GM13976 (cell line): ENCODE results near the gene KISS1.

ENCODE experiments used
- DNase-seq: peaks from one replicate; pipeline ENCODE4 v3.0.0; 2012; ENCODE audit warnings: low spot score
- in situ Hi-C: fragments of 300-500 bp; cut with MboI; formaldehyde crosslinking; loops from one replicate; pipeline ENCODE4 v1.12.0; 2022; ENCODE audit warnings: low sequenced_read_pairs, mixed read lengths, inconsistent platforms; ENCODE audit not compliant: unreplicated experiment
- TF ChIP-seq, protein P1 (sequence below): IDR thresholded peaks from 2 replicates; pipeline ENCODE4 v1.5.1; 2012; ENCODE audit warnings: borderline replicate concordance, mild to moderate bottlenecking; ENCODE audit not compliant: insufficient read depth; ENCODE audit errors: extremely low read depth, missing control alignments, control extremely low read depth

Gene KISS1

DNA sequence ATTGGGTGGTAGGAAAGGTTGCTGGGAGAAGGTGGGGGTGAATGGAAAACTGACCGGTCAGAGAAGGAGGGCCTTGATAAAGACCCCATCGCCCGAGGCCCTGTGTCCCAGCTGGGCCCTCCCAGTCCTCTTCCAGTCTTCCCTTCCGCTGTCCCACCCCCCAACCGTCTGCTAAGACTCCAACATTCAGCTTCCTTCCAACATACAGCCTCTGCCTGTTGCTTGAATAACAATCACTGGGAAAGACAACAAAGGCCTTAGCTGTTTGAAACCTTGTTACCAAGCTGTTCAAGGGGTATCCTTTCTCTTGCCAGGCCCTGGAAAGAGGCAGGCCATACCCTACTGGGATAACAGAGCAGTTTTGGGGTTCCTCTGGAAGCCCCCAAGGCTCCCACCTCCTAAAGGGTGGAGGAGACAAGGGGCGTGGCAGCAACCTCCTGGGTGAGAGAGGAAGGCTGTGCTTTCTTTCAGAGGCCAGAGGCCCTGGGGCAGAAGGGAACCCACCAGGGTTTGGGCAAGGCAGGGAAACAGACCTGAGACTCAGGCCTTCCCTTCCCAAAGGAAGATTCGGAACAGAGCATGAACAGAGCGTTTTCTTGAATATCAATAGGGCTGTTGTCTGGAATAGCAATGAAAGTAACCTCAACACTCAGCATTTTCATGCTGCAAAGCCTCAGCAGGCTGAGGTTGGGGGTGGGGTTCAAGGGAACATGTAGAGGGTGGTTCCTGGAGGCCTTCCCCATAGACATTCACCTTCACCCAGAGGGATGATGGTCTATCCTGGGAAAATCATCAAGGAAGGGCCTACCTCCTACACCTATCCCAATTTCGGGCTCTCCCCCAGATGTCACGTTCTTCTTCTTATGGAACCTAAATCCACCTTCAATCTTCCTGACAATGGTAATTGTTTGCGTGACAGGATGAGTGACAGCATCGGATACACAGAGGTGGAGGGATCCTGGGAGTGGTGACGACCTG, 48.6 kb downstream of the KISS1 start:
- in situ Hi-C loops, result no loop called here
- DNase-seq, result no peak
- TF ChIP-seq, protein P1, sequence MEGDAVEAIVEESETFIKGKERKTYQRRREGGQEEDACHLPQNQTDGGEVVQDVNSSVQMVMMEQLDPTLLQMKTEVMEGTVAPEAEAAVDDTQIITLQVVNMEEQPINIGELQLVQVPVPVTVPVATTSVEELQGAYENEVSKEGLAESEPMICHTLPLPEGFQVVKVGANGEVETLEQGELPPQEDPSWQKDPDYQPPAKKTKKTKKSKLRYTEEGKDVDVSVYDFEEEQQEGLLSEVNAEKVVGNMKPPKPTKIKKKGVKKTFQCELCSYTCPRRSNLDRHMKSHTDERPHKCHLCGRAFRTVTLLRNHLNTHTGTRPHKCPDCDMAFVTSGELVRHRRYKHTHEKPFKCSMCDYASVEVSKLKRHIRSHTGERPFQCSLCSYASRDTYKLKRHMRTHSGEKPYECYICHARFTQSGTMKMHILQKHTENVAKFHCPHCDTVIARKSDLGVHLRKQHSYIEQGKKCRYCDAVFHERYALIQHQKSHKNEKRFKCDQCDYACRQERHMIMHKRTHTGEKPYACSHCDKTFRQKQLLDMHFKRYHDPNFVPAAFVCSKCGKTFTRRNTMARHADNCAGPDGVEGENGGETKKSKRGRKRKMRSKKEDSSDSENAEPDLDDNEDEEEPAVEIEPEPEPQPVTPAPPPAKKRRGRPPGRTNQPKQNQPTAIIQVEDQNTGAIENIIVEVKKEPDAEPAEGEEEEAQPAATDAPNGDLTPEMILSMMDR, result no peak

DNA sequence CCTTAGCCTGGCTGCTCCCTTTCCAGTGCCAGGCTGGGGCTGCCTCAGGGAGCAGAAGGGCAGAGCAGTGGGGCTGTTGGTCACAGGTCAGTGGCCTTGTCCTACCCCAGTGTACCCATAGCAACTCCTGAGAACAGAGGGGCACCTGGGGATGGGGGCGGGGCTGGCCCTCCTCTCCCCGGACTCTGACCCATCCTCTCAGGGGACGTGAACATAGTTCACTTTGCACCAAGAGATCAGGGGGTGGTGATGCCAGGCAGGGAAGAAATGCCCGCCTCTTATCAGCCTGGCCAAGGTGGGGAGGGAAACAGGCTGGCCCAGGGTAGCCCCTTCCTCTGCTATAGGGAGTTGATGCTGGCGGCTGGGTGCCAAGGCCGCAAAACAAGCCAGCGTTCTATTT, 49.3 kb downstream of the KISS1 start:
- in situ Hi-C loops, result no loop called here
- no peak for DNase-seq
- TF ChIP-seq, protein P1, result no peak

DNA sequence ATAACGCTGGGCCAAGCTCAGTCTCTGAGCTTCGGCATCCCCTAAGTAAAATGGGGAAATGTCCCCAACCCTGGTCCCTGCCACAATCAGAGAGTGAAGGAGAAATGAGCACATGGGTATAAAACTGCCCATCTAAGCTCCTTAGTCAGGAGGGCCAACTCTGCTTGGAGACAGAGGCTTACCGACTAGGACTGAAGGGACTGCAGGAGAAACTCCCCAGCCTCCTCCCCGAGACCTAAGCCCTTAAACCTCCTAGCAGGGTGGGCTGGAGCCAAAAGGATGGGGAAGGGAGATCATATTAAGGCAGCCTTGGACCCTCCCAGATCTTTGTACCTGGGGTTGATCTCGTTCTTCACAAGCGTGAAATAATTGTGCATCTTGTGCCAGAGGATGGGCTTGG, 50.0 kb downstream of the KISS1 start:
- in situ Hi-C loops, result no loop called here
- TF ChIP-seq, protein P1, result no peak
- no peak for DNase-seq

DNA sequence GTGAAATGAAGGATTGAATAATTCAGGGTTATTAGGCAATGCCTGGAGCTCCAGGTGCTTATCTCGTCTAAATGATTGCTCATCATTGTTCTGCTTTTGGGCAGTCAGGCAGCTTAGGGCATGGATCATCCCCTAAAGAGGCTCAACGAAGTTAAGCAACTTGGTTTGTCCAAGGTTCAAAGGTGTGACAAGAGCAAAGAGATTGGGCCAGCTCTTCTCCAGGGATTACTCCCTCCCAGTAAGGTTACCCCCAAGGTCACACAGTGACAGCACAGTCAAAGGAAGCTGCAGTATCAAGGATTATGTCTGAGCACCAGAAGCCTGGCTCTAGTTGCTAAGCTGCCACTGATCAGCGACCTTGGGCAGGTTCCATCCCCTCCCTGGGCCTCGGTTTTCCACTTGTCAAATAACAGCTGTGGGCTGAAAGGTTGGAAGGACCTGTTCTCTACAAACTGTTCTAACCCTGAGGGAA, 51.2 kb downstream of the KISS1 start:
- no peak for DNase-seq
- TF ChIP-seq, protein P1, result no peak
- in situ Hi-C loops, result no loop called here

DNA sequence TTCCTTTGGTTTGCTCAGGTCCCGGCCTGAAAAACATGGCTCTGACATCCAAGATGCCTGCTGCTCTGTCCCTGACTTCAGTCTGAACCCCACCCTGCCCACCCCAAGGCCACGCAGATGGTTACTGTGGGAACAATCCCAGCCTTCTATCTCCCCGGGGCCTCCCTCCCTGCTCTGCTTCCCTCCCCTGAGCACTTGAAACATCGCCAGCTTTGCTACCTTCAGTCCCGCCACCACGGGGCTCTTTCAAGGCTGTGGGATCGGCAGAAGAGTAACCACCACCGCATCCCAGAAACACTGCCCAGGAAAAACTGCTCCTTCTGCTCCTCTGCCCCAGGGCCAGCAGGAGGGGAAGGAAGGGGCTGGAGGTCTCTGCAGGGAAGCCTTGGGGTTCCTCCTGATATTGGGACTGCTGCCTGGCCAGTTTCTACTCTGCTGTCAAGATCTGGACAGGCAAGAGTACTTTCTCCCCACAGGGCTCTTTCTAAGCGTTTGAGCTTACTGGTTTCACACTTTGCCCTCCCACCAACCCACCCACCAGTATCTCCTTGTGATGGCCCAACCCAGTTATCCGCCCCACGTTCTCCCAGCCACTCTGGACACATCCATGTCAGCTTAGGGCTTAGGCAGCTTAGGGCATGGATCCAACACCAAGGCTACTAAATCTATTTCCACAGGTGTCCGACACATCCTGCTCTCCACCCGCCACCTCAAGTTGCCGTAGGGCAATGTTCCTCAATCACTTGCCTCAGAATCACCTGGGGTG, 52.8 kb downstream of the KISS1 start:
- TF ChIP-seq, protein P1, result no peak
- in situ Hi-C loops, result no loop called here
- no peak for DNase-seq

DNA sequence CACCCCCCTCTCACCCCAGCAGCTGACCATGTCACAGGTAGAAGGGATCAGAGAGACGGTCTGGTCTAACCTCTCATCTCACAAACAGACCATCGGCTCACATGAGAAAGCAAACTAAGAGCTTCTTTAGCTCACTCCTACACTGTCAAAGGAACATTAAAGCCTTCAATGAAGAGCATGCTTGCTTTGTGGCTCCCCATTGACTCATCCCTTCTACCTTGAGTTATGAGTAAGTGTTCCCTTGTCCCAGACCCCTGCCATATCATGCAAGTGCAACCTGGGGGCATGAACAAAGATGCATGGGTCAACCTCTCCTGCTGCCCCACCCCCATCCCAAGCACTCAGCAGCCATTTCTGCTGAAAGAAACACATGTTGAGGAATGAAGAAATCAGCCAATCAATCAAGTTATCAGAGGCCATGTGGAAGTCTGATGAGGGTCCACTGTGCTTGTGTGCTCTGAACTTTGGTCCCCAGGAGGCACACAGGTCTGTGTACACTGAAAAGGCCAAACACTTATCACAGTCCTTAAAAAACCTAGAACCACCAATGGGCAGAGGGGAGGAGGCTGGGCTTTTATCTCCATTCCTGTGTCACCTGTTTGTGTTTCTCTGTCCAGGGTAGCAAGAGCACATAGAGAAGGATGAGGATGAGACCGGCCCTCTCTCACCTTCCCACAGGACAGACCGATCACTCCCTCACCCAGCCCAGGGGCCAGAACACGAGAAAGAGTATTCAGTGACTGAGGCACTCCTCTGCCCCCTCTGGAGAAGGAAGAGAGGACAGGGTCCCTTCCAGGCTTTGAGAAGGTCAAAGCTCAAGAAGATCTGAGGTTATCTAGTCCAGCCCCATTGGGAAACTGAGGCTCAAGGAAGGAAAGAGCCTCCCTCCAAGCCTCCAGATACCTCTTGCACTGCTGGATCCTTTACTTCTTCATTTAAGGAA, 54.0 kb downstream of the KISS1 start:
- TF ChIP-seq, protein P1, result no peak
- in situ Hi-C loops, result no loop called here
- DNase-seq, result no peak
